ENCODE data around the gene ASTL. TPM values are rescaled to one million over a fixed set of nuclear protein-coding genes. Genes with fewer than 3 reads are reported as not detected.
A peak's percentile ranks its signal among the peaks of the same experiment; 100 is the strongest.

Gene ASTL
- total RNA-seq, 3 donors from 2014 or later (not counting 1 experiment from before 2014, with no cell fraction given): 5.5 to 11.3 (median 8.8) TPM

- H3K27ac ChIP-seq (ENCODE audit: low read length): no peak overlapping the region
- peak overlapping the region; percentile 47 to 79 for H3K27ac Mint-ChIP-seq
Measured at GRCh38 chr2:96135171-96135570, 3.1 kb downstream of the ASTL start.

DNA sequence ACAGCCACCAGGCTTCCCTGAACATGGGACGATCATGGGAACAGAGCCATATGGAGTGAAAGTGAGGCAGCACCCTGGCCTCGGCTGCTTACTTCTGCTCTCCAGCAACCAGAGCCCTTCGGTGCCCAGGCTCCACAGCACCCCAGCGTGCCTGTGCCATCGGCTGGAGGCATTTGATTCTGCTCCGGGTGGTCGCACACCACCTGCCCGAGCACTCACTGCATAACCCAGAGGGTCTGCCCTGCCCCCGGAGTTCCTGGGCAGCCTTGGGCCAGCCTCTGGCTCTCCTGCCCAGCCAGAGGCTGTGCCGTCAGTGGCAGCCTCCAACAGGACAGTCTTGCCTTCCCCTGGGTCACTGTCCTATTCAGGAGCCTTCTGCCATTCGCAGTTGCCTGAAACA, 3.9 kb downstream of the ASTL start:
- TF ChIP-seq, protein P1, sequence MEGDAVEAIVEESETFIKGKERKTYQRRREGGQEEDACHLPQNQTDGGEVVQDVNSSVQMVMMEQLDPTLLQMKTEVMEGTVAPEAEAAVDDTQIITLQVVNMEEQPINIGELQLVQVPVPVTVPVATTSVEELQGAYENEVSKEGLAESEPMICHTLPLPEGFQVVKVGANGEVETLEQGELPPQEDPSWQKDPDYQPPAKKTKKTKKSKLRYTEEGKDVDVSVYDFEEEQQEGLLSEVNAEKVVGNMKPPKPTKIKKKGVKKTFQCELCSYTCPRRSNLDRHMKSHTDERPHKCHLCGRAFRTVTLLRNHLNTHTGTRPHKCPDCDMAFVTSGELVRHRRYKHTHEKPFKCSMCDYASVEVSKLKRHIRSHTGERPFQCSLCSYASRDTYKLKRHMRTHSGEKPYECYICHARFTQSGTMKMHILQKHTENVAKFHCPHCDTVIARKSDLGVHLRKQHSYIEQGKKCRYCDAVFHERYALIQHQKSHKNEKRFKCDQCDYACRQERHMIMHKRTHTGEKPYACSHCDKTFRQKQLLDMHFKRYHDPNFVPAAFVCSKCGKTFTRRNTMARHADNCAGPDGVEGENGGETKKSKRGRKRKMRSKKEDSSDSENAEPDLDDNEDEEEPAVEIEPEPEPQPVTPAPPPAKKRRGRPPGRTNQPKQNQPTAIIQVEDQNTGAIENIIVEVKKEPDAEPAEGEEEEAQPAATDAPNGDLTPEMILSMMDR (IDR thresholded peaks at IDR 0.05): no peak
- 91% methylated on average over 11 of the region's 11 CpGs for WGBS (ENCODE audit: insufficient coverage)
- DNase-seq (no peak), ATAC-seq (no peak)
- H3K9me3 Mint-ChIP-seq: no peaks in the 10 kb centered on the region
- peaks cover 5% of the 10 kb centered on the region for H3K36me3 ChIP-seq (ENCODE audit: control insufficient read depth, insufficient read depth, low read length)
- H3K4me1 Mint-ChIP-seq: peaks cover 0 to 47% of the 10 kb centered on the region in 2 donors
- intact Hi-C loops (cut with micrococcal nuclease): no loop called here
- H3K4me3 ChIP-seq (ENCODE audit: low read length): no peak overlapping the region
- peak overlapping the region; percentile 47 to 79 for H3K27ac Mint-ChIP-seq
- H3K27me3 ChIP-seq (ENCODE audit: control insufficient read depth, insufficient read depth, low read length): no peaks in the 10 kb centered on the region
- no peaks in the 10 kb centered on the region for H3K36me3 Mint-ChIP-seq
- peaks cover 42% of the 10 kb centered on the region for H3K4me1 ChIP-seq (ENCODE audit: control insufficient read depth, insufficient read depth, low read length)
- H3K9me3 ChIP-seq (ENCODE audit: control insufficient read depth, insufficient read depth, low read length): no peaks in the 10 kb centered on the region
- no peak overlapping the region for H3K27ac ChIP-seq (ENCODE audit: low read length)
- H3K27me3 Mint-ChIP-seq (ENCODE audit: low read depth in 2 of 2): no peaks in the 10 kb centered on the region
- no peak overlapping the region for H3K4me3 Mint-ChIP-seq

More at GRCh38 chr2:96135171-96135570, 3.1 kb downstream of the ASTL start:
- Histone ChIP-seq H3K4me3 (ENCODE audit: low read length) (no peak overlapping the region), H3K9me3 (ENCODE audit: control insufficient read depth, insufficient read depth, low read length) (no peaks in the 10 kb centered on the region), H3K4me1 (ENCODE audit: control insufficient read depth, insufficient read depth, low read length) (peaks cover 34% of the 10 kb centered on the region), H3K36me3 (ENCODE audit: control insufficient read depth, insufficient read depth, low read length) (no peaks in the 10 kb centered on the region), H3K27me3 (ENCODE audit: control insufficient read depth, insufficient read depth, low read length) (no peaks in the 10 kb centered on the region)
- DNase-seq (no peak), ATAC-seq (no peak)
- Mint-ChIP-seq H3K4me1 (peaks cover 0 to 41% of the 10 kb centered on the region in 2 donors), H3K4me3 (peak overlapping the region; percentile 31), H3K36me3 (no peaks in the 10 kb centered on the region), H3K27me3 (ENCODE audit: low read depth in 2 of 2) (no peaks in the 10 kb centered on the region), H3K9me3 (no peaks in the 10 kb centered on the region)
- intact Hi-C loops (cut with micrococcal nuclease): no loop called here
- TF ChIP-seq, protein P1 (IDR thresholded peaks at IDR 0.05): no peak
- WGBS (ENCODE audit: insufficient coverage): 95% methylated on average over 7 of the region's 9 CpGs

DNA sequence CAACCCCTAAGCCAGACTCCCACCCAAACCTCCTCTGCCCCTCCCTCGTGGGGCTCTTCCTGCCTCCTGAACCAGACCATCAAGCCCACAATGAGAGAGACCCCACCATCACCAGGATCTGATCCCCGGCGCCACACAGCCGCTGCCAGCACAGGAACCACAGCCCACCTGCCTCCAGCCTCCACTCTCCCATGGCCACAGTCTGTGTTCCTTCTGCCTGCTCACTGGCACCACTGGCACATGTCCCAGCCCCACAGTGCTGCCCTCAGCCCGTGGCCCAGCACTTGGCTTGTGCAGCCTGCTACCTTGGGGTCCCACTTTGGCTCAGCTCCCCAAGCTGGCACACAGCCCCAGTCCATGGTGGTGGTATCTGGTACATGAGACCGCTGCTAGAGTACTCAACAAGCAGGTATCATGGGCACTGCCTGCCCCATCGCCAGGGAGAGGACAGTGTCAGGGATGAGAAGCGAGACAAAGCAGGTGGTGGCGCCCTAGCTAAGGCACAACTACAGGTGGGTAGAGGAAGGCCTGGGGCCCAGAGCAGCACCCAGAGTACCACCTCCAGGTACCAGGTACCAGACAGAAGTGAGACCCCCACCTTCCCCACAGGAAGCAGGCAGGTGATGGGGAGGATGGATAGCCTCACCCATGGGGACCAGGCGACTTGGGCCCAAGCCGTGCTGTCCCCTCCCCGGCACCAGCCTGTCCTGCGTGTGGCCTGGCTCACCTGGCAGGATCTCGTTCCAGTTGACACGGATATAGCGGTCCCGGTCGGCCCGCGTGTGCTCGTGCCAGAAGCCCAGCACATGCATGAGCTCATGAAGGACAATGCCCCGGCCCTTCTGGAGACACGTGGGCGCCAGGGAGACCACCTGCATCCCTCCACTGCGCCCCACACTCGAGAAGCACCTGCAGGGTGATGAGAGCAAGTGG, 6.2 kb downstream of the ASTL start:
- Histone ChIP-seq H3K4me3 (ENCODE audit: low read length) (no peak overlapping the region), H3K4me1 (ENCODE audit: control insufficient read depth, insufficient read depth, low read length) (peaks cover 21% of the 10 kb centered on the region), H3K27ac (ENCODE audit: low read length) (no peak overlapping the region), H3K9me3 (ENCODE audit: control insufficient read depth, insufficient read depth, low read length) (no peaks in the 10 kb centered on the region), H3K36me3 (ENCODE audit: control insufficient read depth, insufficient read depth, low read length) (peaks cover 5% of the 10 kb centered on the region), H3K27me3 (ENCODE audit: control insufficient read depth, insufficient read depth, low read length) (no peaks in the 10 kb centered on the region)
- ATAC-seq (no peak), DNase-seq (no peak)
- Mint-ChIP-seq H3K4me3 (peak overlapping the region; percentile 25), H3K27me3 (ENCODE audit: low read depth in 2 of 2) (no peaks in the 10 kb centered on the region), H3K27ac (peak overlapping the region; percentile 43 to 84), H3K9me3 (no peaks in the 10 kb centered on the region), H3K4me1 (peaks cover 0 to 27% of the 10 kb centered on the region in 2 donors), H3K36me3 (no peaks in the 10 kb centered on the region)
- TF ChIP-seq, protein P1 (IDR thresholded peaks at IDR 0.05): no peak
- 95% methylated on average over 25 of the region's 26 CpGs for WGBS (ENCODE audit: insufficient coverage)
- intact Hi-C loops (cut with micrococcal nuclease): no loop called here

All from natural killer cell (primary cell).